ENCODE measurements around the gene PABPC1L. TPM values are rescaled to one million over a fixed set of nuclear protein-coding genes. Genes with fewer than 3 reads are reported as not detected.

The PABPC1L gene
- total RNA-seq, 1 experiment from 2014 or later = 83.5 TPM

- no peak overlapping the region for H2BK120ac ChIP-seq (ENCODE audit: low read depth, low read length, poor library complexity, severe bottlenecking)
- H3K4me3 Mint-ChIP-seq = no peak overlapping the region
Measured at GRCh38 chr20:44955270-44955669, 45.4 kb downstream of the PABPC1L start.

More at GRCh38 chr20:44955270-44955669, 45.4 kb downstream of the PABPC1L start:
- Histone ChIP-seq H3K27me3 (ENCODE audit: insufficient read depth, low read length) (no peaks in the 10 kb centered on the region), H2BK12ac (ENCODE audit: insufficient read length, low read depth, low read length) (no peak overlapping the region), H2BK15ac (ENCODE audit: low read depth, low read length) (no peak overlapping the region), H2AK5ac (ENCODE audit: insufficient read length, low read length) (no peak overlapping the region), H3K79me2 (ENCODE audit: insufficient read depth, low read length) (no peaks in the 10 kb centered on the region), H3K56ac (ENCODE audit: insufficient read length, low read depth, low read length) (no peak overlapping the region), H3K79me1 (ENCODE audit: insufficient read depth, low read depth, low read length, poor library complexity, severe bottlenecking) (peaks cover 4% of the 10 kb centered on the region), H4K8ac (replicated peaks; ENCODE audit: insufficient read length, low read depth, low read length) (no peak overlapping the region), H3K23me2 (ENCODE audit: insufficient read length, low read depth, low read length, poor library complexity, severe bottlenecking) (peaks cover 6% of the 10 kb centered on the region), H3K9ac (ENCODE audit: extremely low read depth, insufficient read length, low read length) (no peak overlapping the region), H4K5ac (ENCODE audit: insufficient read length, low read depth, low read length) (no peak overlapping the region), H3K9me3 (ENCODE audit: control insufficient read depth, low read depth, low read length) (no peaks in the 10 kb centered on the region), H3K18ac (ENCODE audit: insufficient read length, low read depth, low read length) (no peak overlapping the region), H3T11ph (ENCODE audit: low read length) (no peak overlapping the region), H4K20me1 (ENCODE audit: control insufficient read depth, insufficient read depth, insufficient read length) (no peaks in the 10 kb centered on the region), H2AFZ (ENCODE audit: low read length) (no peak overlapping the region), H3K23ac (ENCODE audit: insufficient read length, low read depth, low read length) (no peak overlapping the region), H3K4ac (ENCODE audit: low read depth, low read length) (no peak overlapping the region), H3K14ac (ENCODE audit: insufficient read depth, low read length) (no peak overlapping the region), H2BK5ac (ENCODE audit: insufficient read length, low read length) (no peak overlapping the region), H4K91ac (ENCODE audit: insufficient read length, low read depth, low read length) (no peak overlapping the region), H3K27ac (ENCODE audit: insufficient read length, low read depth, low read length) (no peak overlapping the region), H3K4me2 (ENCODE audit: insufficient read depth, insufficient read length, low read length) (no peak overlapping the region), H2BK20ac (ENCODE audit: low read depth, low read length, poor library complexity, severe bottlenecking) (no peak overlapping the region), H3K4me1 (ENCODE audit: insufficient read depth, low read length) (0 out of 2 replicates have a peak, but pooled peaks cover 2% of the 10 kb centered on the region)
- no peak overlapping the region for H3K27ac Mint-ChIP-seq
- WGBS (ENCODE audit: extremely low coverage, insufficient read length, low lambda C conversion rate) = no CpG with 5 or more reads among the region's 4 CpGs
- no peaks in the 10 kb centered on the region for H3K27me3 Mint-ChIP-seq (ENCODE audit: low read depth)
- no peaks in the 10 kb centered on the region for H3K9me3 Mint-ChIP-seq
- peaks cover 35 to 74% (median 70%) of the 10 kb centered on the region in 3 experiments; a peak in 6 of 7 replicates for H3K36me3 Mint-ChIP-seq (ENCODE audit: insufficient read depth in 1 of 3, low read depth in 3 of 3)
- TF ChIP-seq CTCF (conservative IDR thresholded peaks at IDR 0.05) = no peak
- DNase-seq = no peak
- peaks cover 11 to 16% of the 10 kb centered on the region in 2 experiments for H3K4me1 Mint-ChIP-seq
